DND-41 (cell line): ENCODE measurements around the gene STX1A.

Experiments
- ATAC-seq: fragments of 200-7000 bp; cut with Tn5 transposase; 3 replicates; pipeline ENCODE4 v1.9.1; 2021; ENCODE audit warnings: low read depth; ENCODE audit not compliant: insufficient read depth
- DNase-seq: peaks from one replicate; pipeline ENCODE4 v3.0.0-alpha.2; 2020
- H2AFZ ChIP-seq: 2 replicates; pipeline ENCODE4 v1.6.0; 2012; ENCODE audit warnings: low read depth, low read length
- H3K27ac ChIP-seq: 2 replicates; pipeline ENCODE4 v1.5.1; 2012; ENCODE audit warnings: low read length, inconsistent platforms
- H3K27me3 ChIP-seq: fragments of 200-600 bp; sonication (generic); 2 replicates; pipeline ENCODE4 v1.6.0; 2012; ENCODE audit warnings: low read length, mild to moderate bottlenecking, inconsistent platforms; ENCODE audit not compliant: insufficient read depth, poor library complexity
- H3K36me3 ChIP-seq: 2 replicates; pipeline ENCODE4 v1.5.1; 2012; ENCODE audit warnings: low read length, inconsistent platforms; ENCODE audit not compliant: insufficient read depth
- H3K4me1 ChIP-seq: 2 replicates; pipeline ENCODE4 v1.5.1; 2012; ENCODE audit warnings: mild to moderate bottlenecking, low read length; ENCODE audit not compliant: insufficient read depth
- H3K4me2 ChIP-seq: 2 replicates; pipeline ENCODE4 v1.6.0; 2012; ENCODE audit warnings: mild to moderate bottlenecking, moderate library complexity, low read length, inconsistent platforms; ENCODE audit not compliant: insufficient read depth
- H3K4me3 ChIP-seq, 2 experiments: fragments of 200-600 bp in 1 of 2; shearing (Covaris generic) in 1 of 2; 2 replicates each; pipeline ENCODE4 v1.5.1; 2012 to 2016; ENCODE audit warnings: inconsistent platforms in 2 of 2, low read length in 2 of 2, mild to moderate bottlenecking in 2 of 2, low read depth in 1 of 2, moderate library complexity in 1 of 2
- H3K79me2 ChIP-seq: 2 replicates; pipeline ENCODE4 v1.6.0; 2012; ENCODE audit warnings: low read length, inconsistent platforms; ENCODE audit not compliant: insufficient read depth
- H3K9ac ChIP-seq: 2 replicates; pipeline ENCODE4 v1.6.0; 2012; ENCODE audit warnings: low read depth, mild to moderate bottlenecking, inconsistent platforms, low read length, moderate library complexity
- H3K9me3 ChIP-seq: 2 replicates; pipeline ENCODE4 v1.5.1; 2012; ENCODE audit warnings: low read length, moderate library complexity, mild to moderate bottlenecking, inconsistent platforms; ENCODE audit not compliant: insufficient read depth, severe bottlenecking
- H4K20me1 ChIP-seq: 2 replicates; pipeline ENCODE4 v1.6.0; 2012; ENCODE audit warnings: low read length; ENCODE audit not compliant: insufficient read depth
- CTCF ChIP-seq: IDR thresholded peaks from 2 replicates; pipeline ENCODE4 v1.5.1; 2012; ENCODE audit warnings: borderline replicate concordance, low read length, moderate library complexity, mild to moderate bottlenecking; ENCODE audit not compliant: poor library complexity, severe bottlenecking; ENCODE audit errors: extremely low read depth
- EZH2 ChIP-seq: IDR thresholded peaks from 3 replicates; pipeline ENCODE4 v1.6.1; 2012; ENCODE audit warnings: borderline replicate concordance, low read depth, mild to moderate bottlenecking, moderate library complexity, low read length, inconsistent platforms; ENCODE audit not compliant: severe bottlenecking

STX1A gene

GRCh38 chr7:73685311-73685710, 34.2 kb downstream of the STX1A start:
- peak overlapping the region; percentile 90 for H3K4me2 ChIP-seq
- H3K27me3 ChIP-seq: no peaks in the 10 kb centered on the region
- H3K9ac ChIP-seq: no peak overlapping the region
- no peak for ATAC-seq
- no peaks in the 10 kb centered on the region for H3K9me3 ChIP-seq
- H3K4me1 ChIP-seq: peaks cover 40% of the 10 kb centered on the region
- TF ChIP-seq CTCF: no peak
- no peak for TF ChIP-seq EZH2
- peak overlapping the region in 1 of 2 experiments; percentile 79; a peak in 1 of 4 replicates for H3K4me3 ChIP-seq
- H3K79me2 ChIP-seq: peaks cover 83% of the 10 kb centered on the region
- H4K20me1 ChIP-seq: peaks cover 33% of the 10 kb centered on the region
- no peak overlapping the region for H3K27ac ChIP-seq
- no peak for DNase-seq
- H3K36me3 ChIP-seq: peaks cover 59% of the 10 kb centered on the region
- no peak overlapping the region for H2AFZ ChIP-seq

GRCh38 chr7:73683788-73684693, 35.4 kb downstream of the STX1A start:
- peak overlapping the region; percentile 90 for H3K9ac ChIP-seq
- peaks cover 54% of the 10 kb centered on the region for H3K36me3 ChIP-seq
- peak overlapping the region; percentile 83 for H3K27ac ChIP-seq
- H3K27me3 ChIP-seq: no peaks in the 10 kb centered on the region
- peak overlapping the region; percentile 90 for H3K4me2 ChIP-seq
- ATAC-seq (peak; percentile 42), DNase-seq (no peak)
- H4K20me1 ChIP-seq: peaks cover 34% of the 10 kb centered on the region
- TF ChIP-seq EZH2 (no peak), CTCF (no peak)
- H2AFZ ChIP-seq: peak overlapping the region; percentile 93
- H3K4me1 ChIP-seq: peaks cover 40% of the 10 kb centered on the region
- peak overlapping the region; percentile 79 to 98 for H3K4me3 ChIP-seq
- peaks cover 87% of the 10 kb centered on the region for H3K79me2 ChIP-seq
- H3K9me3 ChIP-seq: no peaks in the 10 kb centered on the region

GRCh38 chr7:73683056-73683787, 36.2 kb downstream of the STX1A start, which contains the start of the genes BUD23 and DNAJC30:
BUD23 (plus strand) TSS chr7:73683597; CDS start chr7:73683626, 29 bp downstream.
DNAJC30 (minus strand) TSS chr7:73683453; CDS start chr7:73683423, 30 bp downstream.
- peak within 1 kb of the TSS; percentile 79 to 98 for H3K4me3 ChIP-seq
- peaks cover 40% of the 10 kb centered on the region for H3K4me1 ChIP-seq
- H3K27ac ChIP-seq: peak within 1 kb of the TSS; percentile 84
- ATAC-seq (peak; percentile 95), DNase-seq (peak; percentile 97)
- H4K20me1 ChIP-seq: peaks cover 38% of the 10 kb centered on the region
- H3K9me3 ChIP-seq: no peaks in the 10 kb centered on the region
- H2AFZ ChIP-seq: peak within 1 kb of the TSS; percentile 93
- peak within 1 kb of the TSS; percentile 90 for H3K9ac ChIP-seq
- H3K79me2 ChIP-seq: peaks cover 82% of the 10 kb centered on the region
- TF ChIP-seq CTCF: no peak
- no peak for TF ChIP-seq EZH2
- peaks cover 52% of the 10 kb centered on the region for H3K36me3 ChIP-seq
- H3K4me2 ChIP-seq: peak within 1 kb of the TSS; percentile 99
- H3K27me3 ChIP-seq: no peaks in the 10 kb centered on the region
